GM19023 (cell line): ENCODE results near the gene COL7A1.

Source experiments
- ATAC-seq: cut with Tn5 transposase; IDR thresholded peaks from one replicate; pipeline ENCODE4 v1.9.1; 2021; ENCODE audit warnings: mild to moderate bottlenecking, moderate library complexity; ENCODE audit not compliant: unreplicated experiment

COL7A1 gene

GRCh38 chr3:48592519-48593087 is 2.5 kb downstream of the COL7A1 start:
- ATAC-seq, result no peak

- no peak for ATAC-seq
These were observed 3.1 kb downstream of the COL7A1 start for GRCh38 chr3:48591886-48592518.

- ATAC-seq, result no peak
These were observed 3.7 kb downstream of the COL7A1 start for GRCh38 chr3:48591436-48591835.

GRCh38 chr3:48588230-48588629 is 6.9 kb downstream of the COL7A1 start:
- no peak for ATAC-seq

GRCh38 chr3:48587686-48588085 is 7.4 kb downstream of the COL7A1 start:
- ATAC-seq, result no peak

- no peak for ATAC-seq
These were observed 9.7 kb downstream of the COL7A1 start for GRCh38 chr3:48585411-48585810.

- no peak for ATAC-seq
These were observed 10.3 kb downstream of the COL7A1 start for GRCh38 chr3:48584836-48585235.

GRCh38 chr3:48581621-48582481 is 13.3 kb downstream of the COL7A1 start:
- no peak for ATAC-seq

- no peak for ATAC-seq
These were observed 18.5 kb downstream of the COL7A1 start for GRCh38 chr3:48576647-48577046.

GRCh38 chr3:48575366-48575765 is 19.8 kb downstream of the COL7A1 start:
- ATAC-seq, result no peak

- no peak for ATAC-seq
These were observed 21.1 kb downstream of the COL7A1 start for GRCh38 chr3:48573973-48574585.

GRCh38 chr3:48572517-48572916 is 22.6 kb downstream of the COL7A1 start:
- no peak for ATAC-seq

GRCh38 chr3:48571938-48572337 is 23.2 kb downstream of the COL7A1 start:
- ATAC-seq, result no peak

GRCh38 chr3:48569808-48570450 is 25.2 kb downstream of the COL7A1 start:
- ATAC-seq, result no peak

- no peak for ATAC-seq
These were observed 25.7 kb downstream of the COL7A1 start for GRCh38 chr3:48569400-48569799.

GRCh38 chr3:48568476-48568875 is 26.7 kb downstream of the COL7A1 start:
- ATAC-seq, result no peak

- ATAC-seq, result no peak
These were observed 27.6 kb downstream of the COL7A1 start for GRCh38 chr3:48567500-48567899.

GRCh38 chr3:48567090-48567489 is 28.0 kb downstream of the COL7A1 start:
- no peak for ATAC-seq

GRCh38 chr3:48566401-48566760 is 28.7 kb downstream of the COL7A1 start:
- no peak for ATAC-seq

- no peak for ATAC-seq
These were observed 29.3 kb downstream of the COL7A1 start for GRCh38 chr3:48565591-48566400.
